Raji (cell line): ENCODE data around the gene LDB2.

Source experiments
- POLR2A ChIP-seq: IDR thresholded peaks from 2 replicates; pipeline ENCODE4 v1.6.1; 2011; ENCODE audit warnings: low read depth, low read length, control low read depth; ENCODE audit not compliant: insufficient read depth

The LDB2 gene

GRCh38 chr4:16790508-16790907 lies 107.9 kb downstream of the LDB2 start:
- TF ChIP-seq POLR2A, result no peak

DNA sequence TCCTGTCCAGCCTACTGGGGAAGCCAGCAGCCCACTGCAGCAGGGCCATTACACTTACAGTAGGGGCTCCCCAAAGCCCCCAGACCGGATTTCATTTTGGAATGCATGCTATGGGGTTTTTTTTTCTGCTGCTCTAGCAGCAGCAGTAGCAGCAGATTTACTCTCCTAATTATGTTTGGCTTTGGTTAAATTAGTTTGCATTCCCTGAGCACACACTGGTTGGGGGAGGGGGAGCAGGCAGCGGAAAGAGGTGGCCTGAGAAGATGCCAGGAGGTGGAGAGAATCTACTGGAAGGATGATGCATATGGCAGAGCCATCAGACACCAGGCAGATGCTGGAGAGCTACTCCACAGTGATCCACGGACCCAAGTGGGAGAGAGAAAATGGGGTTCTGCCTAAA lies 109.6 kb downstream of the LDB2 start:
- no peak for TF ChIP-seq POLR2A

GRCh38 chr4:16785793-16786527 lies 112.5 kb downstream of the LDB2 start:
- TF ChIP-seq POLR2A, result no peak

DNA sequence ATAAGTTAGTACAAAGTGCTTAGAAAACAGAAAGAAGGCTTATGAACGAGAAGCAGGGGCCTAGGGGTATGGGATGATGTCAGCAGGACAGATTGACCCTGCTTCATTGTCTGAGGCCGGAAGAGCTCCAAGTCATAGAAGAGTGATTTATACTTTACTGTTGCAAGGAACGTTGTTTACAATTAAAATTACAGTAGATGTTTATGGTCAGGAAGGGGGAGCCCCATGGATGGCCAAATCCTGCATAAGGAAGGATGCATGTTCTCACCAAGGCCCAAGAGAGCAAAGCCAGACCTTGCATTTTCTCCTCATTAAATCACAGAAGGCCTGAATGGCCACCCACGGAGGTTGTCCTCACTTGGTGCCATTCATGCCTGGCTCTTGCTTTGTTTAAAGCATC lies 115.3 kb downstream of the LDB2 start:
- TF ChIP-seq POLR2A, result no peak

DNA sequence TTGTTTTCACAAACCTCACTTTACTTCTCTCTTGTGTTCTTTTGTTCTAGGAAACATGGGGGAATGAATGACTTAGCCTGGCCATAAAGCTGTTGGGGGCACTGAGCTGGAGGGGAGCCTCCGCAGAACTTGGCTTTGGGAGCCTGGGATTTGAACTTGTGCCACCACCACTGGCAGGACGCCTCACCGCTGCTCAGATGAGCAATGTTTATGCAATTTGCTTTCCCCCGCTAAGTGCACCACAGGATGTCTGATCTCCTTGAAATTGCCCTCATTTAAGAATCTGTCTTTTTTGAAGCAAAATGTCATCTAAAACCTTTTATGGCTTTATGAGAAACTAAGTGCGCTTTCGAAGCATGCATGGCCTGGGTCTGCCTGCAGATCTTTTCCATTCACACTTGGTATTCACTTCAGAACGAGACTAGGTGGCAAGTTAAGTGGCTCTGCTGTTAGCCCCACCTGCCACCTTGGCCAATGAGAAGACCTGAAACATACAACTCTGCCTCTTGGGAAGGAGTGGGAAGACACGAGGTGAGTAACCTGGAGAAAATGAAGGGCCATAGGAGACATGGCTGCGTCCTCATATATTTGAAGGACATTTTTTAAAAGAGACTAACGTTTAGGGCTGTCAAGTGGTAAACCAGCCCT lies 119.3 kb downstream of the LDB2 start:
- no peak for TF ChIP-seq POLR2A

DNA sequence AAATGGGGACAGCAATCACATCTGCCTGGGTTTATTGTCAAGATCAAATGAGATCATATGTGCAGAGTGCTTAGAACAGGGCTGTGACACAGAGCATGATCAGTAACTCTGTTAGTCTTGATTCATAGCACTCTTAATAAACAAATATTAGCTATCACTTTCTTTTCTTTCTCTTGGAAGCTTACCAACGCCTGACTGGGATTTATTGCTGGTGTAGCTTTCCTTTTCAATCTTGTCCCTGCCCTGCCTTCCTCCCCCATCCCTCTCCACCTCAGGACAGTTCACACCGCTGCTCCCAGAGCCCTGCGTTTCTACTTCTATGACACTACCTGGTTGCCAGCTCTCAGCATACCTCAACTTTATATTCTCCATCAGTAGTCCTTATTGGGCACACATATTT lies 120.7 kb downstream of the LDB2 start:
- no peak for TF ChIP-seq POLR2A

DNA sequence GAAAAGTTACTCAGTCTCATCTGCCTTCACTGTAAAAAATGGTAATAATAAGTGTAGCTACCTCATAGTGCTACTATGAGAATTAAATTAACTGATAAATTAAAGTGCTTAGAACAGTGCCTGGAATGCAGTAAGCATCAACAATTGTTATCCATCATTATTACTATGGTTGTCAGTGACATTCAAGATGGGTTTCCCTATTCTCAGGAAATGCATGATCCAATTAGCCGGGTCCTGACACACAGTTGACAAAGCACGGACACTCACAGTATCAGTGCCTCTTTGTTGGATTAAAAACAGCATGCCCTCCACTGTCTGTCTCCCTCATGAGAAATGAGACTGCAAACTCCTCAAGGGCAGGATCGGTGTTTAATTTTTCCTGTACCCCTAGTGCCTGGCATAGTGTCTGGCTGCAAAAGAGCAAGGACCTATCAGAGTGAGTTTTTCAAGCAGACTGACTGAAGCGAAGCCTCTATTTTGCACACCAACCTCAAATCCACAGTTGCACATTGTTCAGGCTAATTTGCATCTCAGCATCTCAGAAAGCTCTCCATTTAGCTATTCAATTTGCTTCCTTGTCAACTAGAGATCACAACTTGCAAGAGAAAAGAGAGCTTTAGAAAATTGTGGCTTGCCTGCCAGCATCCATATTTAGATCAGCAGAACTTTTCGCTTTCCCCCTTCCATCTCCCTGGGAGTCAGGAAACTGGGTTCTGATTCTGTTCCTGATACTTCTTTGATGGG lies 122.9 kb downstream of the LDB2 start:
- no peak for TF ChIP-seq POLR2A

DNA sequence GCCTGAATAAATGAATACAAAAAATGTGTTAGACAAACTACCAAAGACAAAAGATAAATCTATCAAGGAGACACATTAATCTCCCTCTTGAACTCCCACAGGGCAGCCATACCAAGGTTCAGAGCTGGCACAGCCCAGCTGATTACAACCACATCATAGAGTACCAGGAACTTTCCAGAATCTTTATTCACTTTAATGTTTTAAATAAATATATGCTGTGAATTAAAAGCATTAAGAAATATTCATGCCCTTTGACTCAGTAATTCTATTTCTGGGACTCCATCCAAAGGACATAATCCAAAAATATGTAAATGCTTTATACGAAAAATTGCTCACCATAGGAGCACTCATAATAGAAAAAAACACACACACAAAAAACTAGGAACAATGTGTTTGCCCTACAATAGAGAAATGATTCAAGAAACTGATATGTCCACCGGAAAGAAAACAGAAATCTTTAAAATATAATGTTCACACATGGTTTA lies 126.0 kb downstream of the LDB2 start:
- TF ChIP-seq POLR2A, result no peak

DNA sequence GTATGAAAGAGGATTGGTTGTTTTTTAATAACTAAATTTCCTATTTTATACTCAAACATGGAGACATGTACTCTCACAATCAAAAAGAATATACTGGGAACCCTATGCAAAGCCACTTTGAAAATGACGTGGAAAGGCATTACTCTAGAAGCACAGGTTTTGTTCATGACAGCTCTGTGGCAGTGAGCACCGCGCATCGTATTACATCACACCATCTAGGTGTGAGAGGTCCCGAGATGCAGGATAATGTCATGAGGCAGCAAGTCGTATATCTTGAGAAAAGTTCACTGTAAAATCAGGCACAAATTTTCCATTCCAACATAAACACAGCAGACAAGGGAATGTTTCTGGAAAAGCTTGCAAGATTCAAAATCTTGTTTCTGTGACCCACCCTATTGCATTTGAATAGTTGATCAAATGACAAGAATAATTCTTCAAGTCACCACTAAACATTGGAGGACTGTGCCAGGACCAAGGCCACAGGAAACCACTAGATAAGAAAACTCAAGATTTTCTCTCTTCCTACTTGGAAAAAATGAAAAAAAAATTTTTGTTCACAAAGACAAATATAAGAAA lies 127.6 kb downstream of the LDB2 start:
- no peak for TF ChIP-seq POLR2A

DNA sequence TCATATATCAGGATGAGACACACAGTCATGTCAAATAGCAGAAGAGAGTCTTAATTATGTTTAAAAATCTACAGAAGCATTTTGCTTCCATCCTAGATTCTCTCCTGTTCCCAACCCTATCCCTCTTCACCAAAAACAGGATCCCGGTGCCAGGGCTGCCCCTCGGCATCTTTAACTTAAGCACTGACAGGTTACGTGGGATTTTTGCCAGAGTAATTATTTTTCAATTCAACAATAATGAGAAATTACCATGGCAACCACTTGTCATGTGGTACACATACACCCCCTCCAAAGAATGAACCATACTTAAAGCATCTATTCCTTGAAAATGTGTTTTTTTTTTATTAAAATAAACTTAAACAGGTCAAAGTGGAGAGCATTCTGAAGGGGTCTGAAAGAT lies 130.6 kb downstream of the LDB2 start:
- no peak for TF ChIP-seq POLR2A

GRCh38 chr4:16767251-16767650 lies 131.2 kb downstream of the LDB2 start:
- TF ChIP-seq POLR2A, result no peak

- no peak for TF ChIP-seq POLR2A
These were observed 132.9 kb downstream of the LDB2 start for GRCh38 chr4:16765546-16765945.

DNA sequence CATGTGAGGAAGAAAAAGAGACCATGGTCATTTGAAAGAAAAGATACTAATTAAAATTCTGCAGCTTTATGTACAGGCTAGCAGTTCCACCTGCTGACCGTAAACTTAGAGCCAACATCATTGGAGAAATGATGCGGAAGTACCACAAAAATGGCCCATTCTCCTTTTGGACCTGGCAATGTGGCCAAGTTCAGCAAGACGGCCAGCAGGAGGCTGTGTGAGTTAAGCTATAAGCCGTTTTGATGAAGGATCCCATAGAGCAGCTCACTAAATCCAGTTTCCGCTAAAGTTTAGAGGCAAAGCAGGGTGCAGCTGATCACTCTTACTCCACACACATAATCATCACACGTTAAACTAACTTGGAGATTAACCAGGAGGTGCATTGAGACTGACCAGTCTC lies 133.8 kb downstream of the LDB2 start:
- TF ChIP-seq POLR2A, result no peak

DNA sequence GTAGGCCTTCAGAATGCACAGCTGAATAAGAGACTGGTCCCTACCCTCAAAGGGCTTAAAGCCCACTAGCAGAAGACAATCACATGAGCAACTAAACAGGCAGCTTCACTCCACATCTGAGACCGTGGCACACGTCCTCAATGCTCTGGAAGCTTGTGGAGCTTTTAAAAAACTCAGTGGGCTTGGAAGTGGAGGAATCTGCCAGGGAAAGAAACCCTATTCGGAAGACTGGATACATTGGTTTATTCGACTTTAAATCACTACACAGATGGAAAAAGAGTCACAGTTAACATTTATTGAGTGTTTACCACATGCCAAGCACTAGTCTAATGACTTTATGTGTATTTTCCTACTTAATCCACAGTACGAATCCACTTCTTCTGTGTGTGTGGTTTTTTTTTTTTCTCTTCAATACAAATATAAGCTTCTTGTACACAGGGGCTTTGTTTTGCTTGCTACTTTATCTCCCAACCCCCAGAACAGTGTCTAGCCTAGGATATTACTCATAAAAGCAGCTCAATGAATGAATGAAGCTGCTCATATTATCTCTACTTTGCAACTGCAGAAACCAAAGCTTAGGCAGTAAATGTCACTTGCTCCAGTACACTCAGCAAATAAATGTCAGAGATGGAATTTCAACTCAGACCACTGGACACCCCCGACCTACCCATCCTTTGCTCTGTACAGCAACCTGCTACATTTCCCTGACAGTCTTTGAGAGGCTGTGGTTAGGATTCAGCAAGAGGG lies 137.7 kb downstream of the LDB2 start:
- no peak for TF ChIP-seq POLR2A
